Measurements from ENCODE around the gene NF2. TPM values are rescaled to one million over a fixed set of nuclear protein-coding genes. Genes with fewer than 3 reads are reported as not detected.

NF2 gene
- total and polyA plus RNA-seq, 10 of the 15 experiments (the other 5 are each of a cell fraction or from before 2014, with no cell fraction given) = 2.2 to 49.8 (median 22.5) TPM

DNA sequence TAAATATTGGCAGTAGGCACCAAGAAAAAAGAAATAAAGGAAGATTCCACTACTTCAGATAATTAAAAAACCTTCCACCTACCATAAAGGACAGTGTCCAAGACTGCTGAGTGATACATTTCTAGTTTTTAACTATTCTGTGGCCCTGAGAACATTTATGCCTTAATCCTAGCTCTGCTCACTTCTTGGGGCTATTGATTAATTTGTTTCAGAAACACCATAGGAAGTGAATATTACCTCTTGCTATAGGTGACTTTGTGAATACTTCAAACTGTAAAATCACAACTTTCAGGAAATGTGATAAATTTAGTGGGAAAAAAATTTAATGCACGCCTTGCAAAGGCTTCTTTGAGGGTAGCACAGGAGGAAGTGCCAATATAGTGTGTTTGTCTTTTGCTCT is 35.2 kb downstream of the NF2 start (continued):
- no peak for TF ChIP-seq SIN3A (IDR thresholded peaks at IDR 0.05; ENCODE audit: low read depth, low read length)

GRCh38 chr22:29639096-29639495 is 35.7 kb downstream of the NF2 start:
- RAD21 ChIA-PET (ENCODE audit: unreplicated experiment) = interaction anchor here (1.7 to 3.8 kb wide), 2 partner anchors 366 to 449 kb away, joined by 4 to 23 read pairs; no protein-coding TSS in a partner anchor
- H3K4me3 ChIP-seq = no peak overlapping the region
- H2AFZ ChIP-seq (ENCODE audit: control insufficient read depth, low read depth, low read length) = no peak overlapping the region
- intact Hi-C loops (cut with micrococcal nuclease; ENCODE audit: unreplicated experiment) = no loop called here
- SMC1A ChIA-PET (ENCODE audit: uncharacterized antibody, unreplicated experiment) = interaction anchor here (0.6 to 1.6 kb wide), 2 partner anchors 13 to 40 kb away, joined by 3 to 4 read pairs; no protein-coding TSS in a partner anchor
- in situ Hi-C loops (cut with MboI) = loop anchor here (5.0 kb wide), 1 partner anchor 363 kb away; no protein-coding TSS in a partner anchor
- no peak for ATAC-seq
- no peak overlapping the region for H3K9ac ChIP-seq (ENCODE audit: control insufficient read depth, insufficient read depth, low read length)
- no peak for DNase-seq (ENCODE audit: low read depth, low spot score)
- H3K36me3 ChIP-seq (ENCODE audit: control insufficient read depth in 2 of 2, insufficient read depth in 2 of 2, low read length in 1 of 2) = peaks cover 0 to 13% of the 10 kb centered on the region in 2 experiments; a peak in 3 of 4 replicates
- BruUV-seq (replicated peaks) = no TSS peak
- no peak for TF ChIP-seq PKNOX1 (IDR thresholded peaks at IDR 0.05)
- no peak for TF ChIP-seq GATAD2B (conservative IDR thresholded peaks at IDR 0.05; ENCODE audit: low read depth)
- no peak for TF ChIP-seq GABPA (IDR thresholded peaks at IDR 0.05; ENCODE audit: low read depth)
- no peak for TF ChIP-seq POU2F2 (IDR thresholded peaks at IDR 0.05; ENCODE audit: borderline replicate concordance, low read depth, low read length)
- TF ChIP-seq CBFB (IDR thresholded peaks at IDR 0.05; ENCODE audit: low read depth) = no peak
- no peak for TF ChIP-seq FOXM1 (IDR thresholded peaks at IDR 0.05; ENCODE audit: low read depth, low read length)
- no peak overlapping the region for H3K27ac ChIP-seq (ENCODE audit: control insufficient read depth, insufficient read depth)
- H3K9me3 ChIP-seq (replicated peaks; ENCODE audit: control insufficient read depth, insufficient read depth, low read length) = no peaks in the 10 kb centered on the region
- no peaks in the 10 kb centered on the region for H3K79me2 ChIP-seq (ENCODE audit: control insufficient read depth, insufficient read depth, low read length)
- POLR2A ChIA-PET = interaction anchor here (0.6 kb wide), 1 partner anchor 101 kb away, joined by 4 read pairs; no protein-coding TSS in a partner anchor
- CTCF ChIA-PET = interaction anchor here (0.7 to 1.0 kb wide), 4 partner anchors 12 to 469 kb away, joined by 3 to 4 read pairs (median 3); no protein-coding TSS in a partner anchor
- peaks cover 22% of the 10 kb centered on the region for H3K4me1 ChIP-seq (ENCODE audit: control insufficient read depth, insufficient read depth, low read length)
- FAIRE-seq = no peak
- no peaks in the 10 kb centered on the region for H3K27me3 ChIP-seq (replicated peaks in 1 of 2; ENCODE audit: control insufficient read depth in 2 of 2, insufficient read depth in 2 of 2, low read length in 1 of 2)
- H4K20me1 ChIP-seq (ENCODE audit: control insufficient read depth, insufficient read depth) = no peaks in the 10 kb centered on the region
- no peak overlapping the region for H3K4me2 ChIP-seq (ENCODE audit: control insufficient read depth, insufficient read depth)

All from GM12878 (cell line).